ENCODE data around the gene TXLNG.

DNA sequence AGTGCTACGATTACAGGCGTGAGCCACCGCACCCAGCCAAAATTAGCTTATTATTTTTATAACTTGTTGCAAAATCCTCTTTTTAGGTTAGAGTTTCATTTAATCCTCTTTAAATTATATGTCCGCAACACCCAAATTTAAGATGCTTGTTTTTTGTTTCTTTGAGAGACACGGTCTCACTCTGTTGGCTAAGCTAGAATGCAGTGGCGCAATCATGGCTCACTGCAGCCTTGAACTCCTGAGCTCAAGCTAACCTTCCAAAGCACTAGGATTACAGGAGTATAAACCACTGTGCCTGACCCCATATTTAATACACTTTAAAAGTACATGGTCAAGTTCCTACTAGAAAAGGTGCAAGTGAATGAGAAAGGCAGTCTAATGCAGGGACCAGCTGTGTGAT is 81.7 kb downstream of the TXLNG start:
- TF ChIP-seq, protein P1, sequence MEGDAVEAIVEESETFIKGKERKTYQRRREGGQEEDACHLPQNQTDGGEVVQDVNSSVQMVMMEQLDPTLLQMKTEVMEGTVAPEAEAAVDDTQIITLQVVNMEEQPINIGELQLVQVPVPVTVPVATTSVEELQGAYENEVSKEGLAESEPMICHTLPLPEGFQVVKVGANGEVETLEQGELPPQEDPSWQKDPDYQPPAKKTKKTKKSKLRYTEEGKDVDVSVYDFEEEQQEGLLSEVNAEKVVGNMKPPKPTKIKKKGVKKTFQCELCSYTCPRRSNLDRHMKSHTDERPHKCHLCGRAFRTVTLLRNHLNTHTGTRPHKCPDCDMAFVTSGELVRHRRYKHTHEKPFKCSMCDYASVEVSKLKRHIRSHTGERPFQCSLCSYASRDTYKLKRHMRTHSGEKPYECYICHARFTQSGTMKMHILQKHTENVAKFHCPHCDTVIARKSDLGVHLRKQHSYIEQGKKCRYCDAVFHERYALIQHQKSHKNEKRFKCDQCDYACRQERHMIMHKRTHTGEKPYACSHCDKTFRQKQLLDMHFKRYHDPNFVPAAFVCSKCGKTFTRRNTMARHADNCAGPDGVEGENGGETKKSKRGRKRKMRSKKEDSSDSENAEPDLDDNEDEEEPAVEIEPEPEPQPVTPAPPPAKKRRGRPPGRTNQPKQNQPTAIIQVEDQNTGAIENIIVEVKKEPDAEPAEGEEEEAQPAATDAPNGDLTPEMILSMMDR (IDR thresholded peaks at IDR 0.05): no peak
- TF ChIP-seq EP300 (IDR thresholded peaks at IDR 0.05): no peak

Data from ovary (tissue), 3 donors.